Cardiac fibroblast (primary cell): ENCODE measurements around the gene ERCC4.

Experiments used
- DNase-seq, 2 donors: peaks; one replicate each; pipeline versions ENCODE4 v3.0.0 to v3.0.0-alpha.2; 2010; ENCODE audit warnings: low read depth in 2 of 2
- H3K4me3 ChIP-seq, 2 donors: replicated peaks in 1 of 2; 1 replicate in 1 of 2; 2 replicates in 1 of 2; pipeline ENCODE4 v1.5.1; 2011; ENCODE audit warnings: low read depth in 2 of 2, low read length in 2 of 2, mild to moderate bottlenecking in 2 of 2, moderate library complexity in 1 of 2
- TF ChIP-seq, protein P1 (sequence below): IDR thresholded peaks from one replicate; pipeline ENCODE4 v1.5.1; 2011; ENCODE audit warnings: low read depth, mild to moderate bottlenecking, low read length, inconsistent platforms

ERCC4 gene

GRCh38 chr16:13994239-13995106 is 74.5 kb downstream of the ERCC4 start:
- TF ChIP-seq, protein P1, sequence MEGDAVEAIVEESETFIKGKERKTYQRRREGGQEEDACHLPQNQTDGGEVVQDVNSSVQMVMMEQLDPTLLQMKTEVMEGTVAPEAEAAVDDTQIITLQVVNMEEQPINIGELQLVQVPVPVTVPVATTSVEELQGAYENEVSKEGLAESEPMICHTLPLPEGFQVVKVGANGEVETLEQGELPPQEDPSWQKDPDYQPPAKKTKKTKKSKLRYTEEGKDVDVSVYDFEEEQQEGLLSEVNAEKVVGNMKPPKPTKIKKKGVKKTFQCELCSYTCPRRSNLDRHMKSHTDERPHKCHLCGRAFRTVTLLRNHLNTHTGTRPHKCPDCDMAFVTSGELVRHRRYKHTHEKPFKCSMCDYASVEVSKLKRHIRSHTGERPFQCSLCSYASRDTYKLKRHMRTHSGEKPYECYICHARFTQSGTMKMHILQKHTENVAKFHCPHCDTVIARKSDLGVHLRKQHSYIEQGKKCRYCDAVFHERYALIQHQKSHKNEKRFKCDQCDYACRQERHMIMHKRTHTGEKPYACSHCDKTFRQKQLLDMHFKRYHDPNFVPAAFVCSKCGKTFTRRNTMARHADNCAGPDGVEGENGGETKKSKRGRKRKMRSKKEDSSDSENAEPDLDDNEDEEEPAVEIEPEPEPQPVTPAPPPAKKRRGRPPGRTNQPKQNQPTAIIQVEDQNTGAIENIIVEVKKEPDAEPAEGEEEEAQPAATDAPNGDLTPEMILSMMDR: no peak
- H3K4me3 ChIP-seq: no peak overlapping the region
- DNase-seq: no peak

- TF ChIP-seq, protein P1: no peak
- H3K4me3 ChIP-seq: no peak overlapping the region
- DNase-seq: no peak
These were observed 75.2 kb downstream of the ERCC4 start for GRCh38 chr16:13995194-13995593.

GRCh38 chr16:13996778-13997288 is 76.9 kb downstream of the ERCC4 start:
- H3K4me3 ChIP-seq: no peak overlapping the region
- TF ChIP-seq, protein P1: no peak
- no peak for DNase-seq

GRCh38 chr16:13997526-13997925 is 77.6 kb downstream of the ERCC4 start:
- TF ChIP-seq, protein P1: no peak
- DNase-seq: no peak

GRCh38 chr16:13997933-13998332 is 78.0 kb downstream of the ERCC4 start:
- DNase-seq: no peak
- TF ChIP-seq, protein P1: no peak
- H3K4me3 ChIP-seq: no peak overlapping the region

More at GRCh38 chr16:13997526-13997925, 77.6 kb downstream of the ERCC4 start:
- H3K4me3 ChIP-seq: no peak overlapping the region

GRCh38 chr16:13999071-13999894 is 79.3 kb downstream of the ERCC4 start:
- TF ChIP-seq, protein P1: no peak
- no peak for DNase-seq
- H3K4me3 ChIP-seq: no peak overlapping the region
